HG02852 (cell line): ENCODE measurements around the gene SLC37A1.

ENCODE experiments used
- ATAC-seq: cut with Tn5 transposase; IDR thresholded peaks from one replicate; pipeline ENCODE4 v1.9.1; 2021; ENCODE audit warnings: mild to moderate bottlenecking, moderate library complexity; ENCODE audit not compliant: unreplicated experiment

Gene SLC37A1

DNA sequence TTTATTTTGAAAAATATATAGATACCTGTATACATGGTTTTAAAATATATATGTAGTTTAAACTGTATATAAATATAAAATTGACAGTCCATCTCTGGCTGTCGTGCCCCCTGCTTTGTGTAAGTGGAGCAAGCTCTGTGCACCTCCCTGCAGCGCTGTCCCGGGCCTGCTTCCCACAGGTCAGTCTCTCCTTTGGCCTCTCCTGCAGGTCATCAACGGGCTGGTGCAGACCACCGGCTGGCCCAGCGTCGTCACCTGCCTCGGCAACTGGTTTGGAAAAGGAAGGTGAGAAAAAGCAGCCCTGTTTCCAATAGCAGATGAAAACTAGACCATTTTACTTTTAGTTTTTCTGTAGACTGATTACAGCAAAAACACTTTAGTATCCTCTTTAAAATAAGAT, 28.5 kb downstream of the SLC37A1 start:
- no peak for ATAC-seq

DNA sequence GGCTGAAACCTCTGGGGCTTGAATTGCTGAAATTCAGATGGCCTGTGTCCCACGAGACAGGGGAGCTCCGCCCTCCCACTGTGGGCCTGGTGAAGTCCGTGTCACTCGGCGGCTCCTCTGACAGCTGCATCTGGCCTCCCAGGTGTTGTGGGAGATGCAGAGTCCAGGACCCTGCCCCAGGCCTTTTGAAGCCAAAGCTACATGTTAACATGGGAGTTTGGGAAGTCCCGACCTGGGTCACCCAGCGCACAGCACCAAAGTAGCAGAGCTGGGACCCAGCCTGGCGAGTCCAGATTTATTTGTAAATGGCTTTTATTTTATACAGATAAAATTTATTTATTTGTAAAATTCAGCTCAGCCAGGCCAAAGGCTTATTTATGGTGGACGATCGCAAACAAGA, 28.9 kb downstream of the SLC37A1 start:
- ATAC-seq: no peak

DNA sequence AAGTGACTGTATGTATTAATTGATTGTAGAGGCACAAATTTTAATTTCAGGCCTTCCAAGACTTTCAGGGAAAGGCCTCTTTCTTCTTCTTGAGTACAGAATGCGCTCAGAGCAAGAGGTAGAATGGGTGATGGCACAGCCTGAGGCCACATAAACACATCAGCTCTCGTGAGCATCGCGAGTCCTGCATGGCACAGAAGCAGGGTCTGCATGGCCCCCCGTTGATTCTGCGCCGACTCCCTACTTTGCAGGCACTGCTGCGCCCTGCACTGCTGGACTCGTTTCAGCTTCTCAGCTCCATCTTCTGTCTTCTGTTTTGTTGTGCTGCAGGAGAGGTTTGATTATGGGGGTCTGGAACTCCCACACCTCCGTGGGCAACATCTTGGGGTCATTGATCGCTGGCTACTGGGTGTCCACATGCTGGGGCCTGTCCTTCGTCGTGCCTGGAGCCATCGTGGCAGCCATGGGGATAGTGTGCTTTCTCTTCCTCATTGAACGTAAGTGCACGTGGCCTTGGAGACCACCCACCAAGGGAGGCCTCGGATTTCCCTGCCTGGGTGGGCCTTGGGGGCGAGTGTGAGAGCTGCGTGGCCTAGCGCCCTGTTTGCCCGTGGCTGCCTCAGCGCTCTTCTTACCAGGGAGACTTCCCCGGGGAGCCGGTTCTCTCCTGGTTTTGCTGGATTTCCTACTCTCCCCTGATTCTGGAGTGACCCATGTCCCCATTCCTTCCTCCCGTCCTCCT, 29.6 kb downstream of the SLC37A1 start:
- ATAC-seq: no peak

- no peak for ATAC-seq
These were observed 30.9 kb downstream of the SLC37A1 start for GRCh38 chr21:42544544-42544943.

GRCh38 chr21:42545317-42545716, 31.7 kb downstream of the SLC37A1 start:
- no peak for ATAC-seq

- no peak for ATAC-seq
These were observed 32.1 kb downstream of the SLC37A1 start for GRCh38 chr21:42545745-42546144.

DNA sequence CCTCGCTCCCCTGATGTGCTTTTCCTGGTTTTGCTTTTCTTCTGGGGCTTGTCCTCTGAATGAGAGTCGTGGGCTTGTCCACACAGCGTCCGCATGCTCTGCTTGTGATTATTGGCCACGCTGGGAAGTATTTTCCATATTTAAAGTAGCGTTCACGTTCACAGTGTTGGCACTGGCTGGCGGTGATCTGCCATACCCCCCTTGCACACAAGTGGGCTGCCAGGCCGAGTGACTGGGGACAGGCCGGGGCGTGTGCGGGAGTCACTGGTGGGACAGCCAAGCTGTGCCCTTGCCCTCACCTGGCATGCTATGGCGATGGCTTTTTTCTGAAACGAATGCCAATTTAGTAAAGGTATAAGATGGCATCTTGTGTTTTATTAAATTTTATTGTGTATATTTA, 32.8 kb downstream of the SLC37A1 start:
- ATAC-seq: no peak

- ATAC-seq: no peak
These were observed 33.6 kb downstream of the SLC37A1 start for GRCh38 chr21:42547001-42547905.

GRCh38 chr21:42547906-42548365, 34.3 kb downstream of the SLC37A1 start:
- no peak for ATAC-seq

GRCh38 chr21:42548687-42549406, 35.2 kb downstream of the SLC37A1 start:
- ATAC-seq: no peak

DNA sequence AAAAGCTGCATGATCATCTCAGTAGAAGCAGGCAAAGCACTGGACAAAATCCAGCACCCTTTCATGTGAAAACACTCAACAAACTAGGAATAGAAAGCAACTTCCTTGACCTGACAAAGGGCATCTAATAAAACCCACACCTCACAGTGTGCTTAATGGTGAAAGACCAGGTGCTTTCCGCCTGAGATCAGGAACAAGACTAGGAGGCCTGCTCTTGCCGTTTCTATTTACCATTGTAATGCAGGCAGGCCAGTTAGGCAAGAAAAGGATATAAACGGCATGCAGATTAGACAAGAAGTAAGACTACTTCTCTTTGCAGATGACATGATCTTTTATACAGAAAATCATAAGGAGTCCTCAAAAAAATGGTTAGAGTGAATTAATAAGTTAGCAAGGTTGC, 37.2 kb downstream of the SLC37A1 start:
- ATAC-seq: no peak

DNA sequence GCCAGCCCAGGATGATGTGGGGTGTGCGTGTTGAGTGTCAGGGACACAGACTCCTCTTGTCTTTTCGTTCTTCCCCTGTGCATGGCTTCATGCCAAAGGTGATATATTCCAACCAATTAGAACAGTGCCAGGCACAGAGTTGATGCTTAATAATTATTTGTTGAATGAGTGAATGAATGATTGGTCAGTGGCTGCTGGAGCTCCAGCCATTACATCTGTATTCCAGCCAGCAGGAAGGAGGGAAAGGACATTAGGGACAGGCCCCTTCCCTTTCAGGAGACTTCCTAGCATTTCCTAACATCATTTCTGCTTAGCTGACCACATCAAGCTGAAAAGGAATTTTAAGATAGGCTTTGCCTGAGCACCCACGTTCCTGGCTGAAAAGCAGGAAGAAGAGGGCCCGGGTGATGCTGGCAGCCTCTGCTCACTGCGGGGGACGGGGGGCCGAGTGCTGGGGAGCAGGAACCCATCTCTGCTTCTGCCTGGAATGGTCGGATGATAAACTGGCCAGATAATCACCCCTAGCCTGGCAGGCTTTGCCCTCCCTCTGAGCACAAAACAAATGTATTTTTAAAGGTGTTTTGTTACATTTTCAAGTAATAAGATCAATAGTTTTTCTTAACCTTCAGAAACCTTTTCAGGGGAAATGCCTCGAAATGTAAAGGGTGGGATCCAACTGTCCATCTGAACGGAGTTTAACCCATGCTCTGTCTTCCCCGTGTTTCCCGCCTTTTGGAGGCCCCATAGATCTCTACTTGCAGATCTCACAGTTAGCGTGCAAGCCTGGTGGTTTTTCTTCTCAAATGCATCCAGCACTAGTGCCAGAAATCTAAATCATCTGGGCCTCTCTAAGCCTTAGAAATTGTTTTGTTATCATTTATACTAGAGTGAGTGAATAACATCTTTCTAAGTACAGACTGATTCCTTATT, 39.0 kb downstream of the SLC37A1 start:
- ATAC-seq: no peak

- ATAC-seq: no peak
These were observed 39.8 kb downstream of the SLC37A1 start for GRCh38 chr21:42553435-42553834.

GRCh38 chr21:42554251-42554961, 40.8 kb downstream of the SLC37A1 start:
- no peak for ATAC-seq

DNA sequence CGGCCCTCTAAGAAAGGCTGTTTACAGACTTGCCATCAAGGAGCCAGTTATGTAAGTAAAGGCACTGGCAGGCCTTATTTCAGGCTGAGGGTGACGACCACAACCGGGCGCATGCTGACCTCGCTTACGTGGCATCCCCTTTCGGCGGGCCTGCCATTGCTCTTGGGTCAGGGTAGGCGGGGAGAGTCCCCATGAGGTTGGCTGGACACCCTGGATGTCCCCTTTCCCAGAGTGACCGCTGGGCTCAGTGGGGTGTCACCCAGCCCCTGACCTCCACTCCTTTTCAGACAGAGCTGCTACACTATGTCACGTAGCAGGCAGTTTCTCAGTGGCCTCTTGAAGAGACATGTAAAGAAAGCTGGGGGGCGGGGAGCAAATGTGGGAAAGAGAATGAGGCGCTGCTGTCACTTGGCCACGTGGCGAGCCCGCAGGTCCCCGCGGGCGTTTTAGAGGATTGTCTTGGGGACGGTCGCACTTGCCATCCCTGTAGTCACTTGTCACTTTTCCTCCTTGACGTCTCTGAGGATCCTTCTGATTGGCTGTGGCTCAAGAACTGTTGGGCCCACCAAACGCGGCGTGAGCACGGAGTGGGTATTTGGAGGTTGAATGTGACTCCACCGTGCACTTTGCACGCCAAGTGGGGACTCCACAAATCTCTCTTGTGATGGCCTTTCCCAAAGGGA, 42.2 kb downstream of the SLC37A1 start:
- no peak for ATAC-seq

- ATAC-seq: no peak
These were observed 42.8 kb downstream of the SLC37A1 start for GRCh38 chr21:42556476-42556875.

- ATAC-seq: no peak
These were observed 43.3 kb downstream of the SLC37A1 start for GRCh38 chr21:42556960-42557359.

DNA sequence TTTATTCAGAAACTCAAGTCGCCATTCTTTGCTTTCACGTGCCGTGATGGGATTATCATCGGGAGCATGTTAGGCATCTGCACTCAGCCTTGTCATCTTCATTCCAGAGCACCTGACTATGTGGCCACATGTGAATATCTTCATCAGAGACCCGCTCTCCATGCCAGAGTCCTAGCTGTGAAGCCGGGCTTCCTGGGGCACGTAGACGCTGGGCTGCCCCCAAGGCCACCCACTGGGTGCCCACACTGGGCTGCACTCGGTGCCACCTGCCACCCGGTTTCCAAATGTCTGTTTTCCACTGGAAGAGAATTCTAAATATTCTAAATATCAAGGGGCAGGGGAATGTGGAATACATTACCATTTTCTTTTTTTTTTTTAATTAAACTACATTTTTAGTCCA, 43.8 kb downstream of the SLC37A1 start:
- ATAC-seq: no peak

DNA sequence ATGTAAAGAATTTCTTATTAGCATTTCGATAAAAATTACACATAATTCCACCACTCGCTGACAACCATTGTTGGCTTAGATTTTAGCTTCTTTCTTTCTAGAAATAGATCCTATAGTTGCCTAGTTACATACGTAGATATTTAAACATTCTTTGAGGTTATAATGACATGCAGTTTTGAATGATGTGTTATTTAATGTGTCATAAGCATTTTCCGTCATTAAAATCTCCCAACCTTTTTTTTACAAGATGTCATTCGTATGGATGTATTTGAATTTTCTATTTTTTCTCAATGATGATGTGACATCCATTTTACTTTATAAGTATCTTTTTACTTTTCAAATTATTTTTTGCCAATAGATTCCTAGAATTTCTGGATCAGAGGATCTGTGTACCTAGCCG, 44.7 kb downstream of the SLC37A1 start:
- no peak for ATAC-seq
